Ovary (tissue), 3 donors: ENCODE data around the gene CYTH2.

Source experiments
- EP300 ChIP-seq: sonication (generic); formaldehyde crosslinking; IDR thresholded peaks from one replicate; pipeline ENCODE4 v1.6.1; 2017; ENCODE audit warnings: antibody characterized with exemption
- POLR2A ChIP-seq: fragments of 450-650 bp; IDR thresholded peaks from one replicate; pipeline ENCODE4 v1.6.1; 2017; ENCODE audit warnings: antibody characterized with exemption, mild to moderate bottlenecking, moderate library complexity
- TF ChIP-seq, protein P1 (sequence below), 3 donors: fragments of 450-650 bp in 2 of 3; fragments of 200-600 bp in 1 of 3; IDR thresholded peaks; one replicate each; pipeline versions ENCODE4 v1.5.1 to v1.8.0; 2016 to 2022; ENCODE audit warnings: antibody characterized with exemption in 3 of 3, mild to moderate bottlenecking in 1 of 3
- donor health status: DM: no; HTN: no; CAD: no.

- TF ChIP-seq, protein P1, sequence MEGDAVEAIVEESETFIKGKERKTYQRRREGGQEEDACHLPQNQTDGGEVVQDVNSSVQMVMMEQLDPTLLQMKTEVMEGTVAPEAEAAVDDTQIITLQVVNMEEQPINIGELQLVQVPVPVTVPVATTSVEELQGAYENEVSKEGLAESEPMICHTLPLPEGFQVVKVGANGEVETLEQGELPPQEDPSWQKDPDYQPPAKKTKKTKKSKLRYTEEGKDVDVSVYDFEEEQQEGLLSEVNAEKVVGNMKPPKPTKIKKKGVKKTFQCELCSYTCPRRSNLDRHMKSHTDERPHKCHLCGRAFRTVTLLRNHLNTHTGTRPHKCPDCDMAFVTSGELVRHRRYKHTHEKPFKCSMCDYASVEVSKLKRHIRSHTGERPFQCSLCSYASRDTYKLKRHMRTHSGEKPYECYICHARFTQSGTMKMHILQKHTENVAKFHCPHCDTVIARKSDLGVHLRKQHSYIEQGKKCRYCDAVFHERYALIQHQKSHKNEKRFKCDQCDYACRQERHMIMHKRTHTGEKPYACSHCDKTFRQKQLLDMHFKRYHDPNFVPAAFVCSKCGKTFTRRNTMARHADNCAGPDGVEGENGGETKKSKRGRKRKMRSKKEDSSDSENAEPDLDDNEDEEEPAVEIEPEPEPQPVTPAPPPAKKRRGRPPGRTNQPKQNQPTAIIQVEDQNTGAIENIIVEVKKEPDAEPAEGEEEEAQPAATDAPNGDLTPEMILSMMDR (IDR thresholded peaks at IDR 0.05): no peak
- TF ChIP-seq EP300: no peak
- TF ChIP-seq POLR2A: no peak
Observed at GRCh38 chr19:48478339-48479256, 9.4 kb downstream of the CYTH2 start.
